Upper lobe of right lung (tissue), 1 donor: ENCODE data around the gene LTA. TPM values are rescaled to one million over a fixed set of nuclear protein-coding genes. Genes with fewer than 3 reads are reported as not detected.

ENCODE experiments used
- ATAC-seq: fragments of 200-7000 bp; cut with Tn5 transposase; one replicate; pipeline ENCODE4 v1.9.1; 2020; ENCODE audit warnings: mild to moderate bottlenecking, moderate library complexity
- DNase-seq: peaks from one replicate; pipeline ENCODE4 v3.0.0-alpha.2; 2020
- H3K27ac ChIP-seq: fragments of 200-600 bp; one replicate; pipeline ENCODE4 v1.8.0; 2022
- H3K27me3 ChIP-seq: fragments of 200-600 bp; one replicate; pipeline ENCODE4 v1.8.0; 2022; ENCODE audit warnings: mild to moderate bottlenecking
- H3K36me3 ChIP-seq: fragments of 200-600 bp; one replicate; pipeline ENCODE4 v1.8.0; 2022
- H3K4me1 ChIP-seq: fragments of 200-600 bp; one replicate; pipeline ENCODE4 v1.8.0; 2022
- H3K4me3 ChIP-seq: fragments of 200-600 bp; one replicate; pipeline ENCODE4 v1.8.0; 2022; ENCODE audit warnings: mild to moderate bottlenecking
- H3K9me3 ChIP-seq: fragments of 200-600 bp; one replicate; pipeline ENCODE4 v1.8.0; 2022
- intact Hi-C: fragments of 100-400 bp; cut with DNase I; formaldehyde crosslinking; loops from one replicate; pipeline ENCODE4 v1.11.0; 2022
- total RNA-seq: library from RNA; stranded (reverse); fragmentation: NEBNext Ultra II Directional; extraction: Animal tissue kit (Norgen Biotek cat#: 25700); gene quantifications from one replicate; pipeline ENCODE4 v1.2.1, GENCODE V29; 2021
- TF ChIP-seq, protein P1 (sequence below): fragments of 200-600 bp; IDR thresholded peaks from one replicate; pipeline ENCODE4 v1.8.0; 2022; ENCODE audit warnings: antibody characterized with exemption
- donor health status: DM: no; HTN: yes; CAD: no; lungs with severe emphysema.

LTA gene
- total RNA-seq, 1 donor from 2014 or later, result 0.46 TPM

- Histone ChIP-seq H3K9me3 (no peaks in the 10 kb centered on the region), H3K4me1 (peaks cover 22% of the 10 kb centered on the region), H3K27me3 (no peaks in the 10 kb centered on the region), H3K4me3 (no peak overlapping the region), H3K36me3 (peaks cover 19% of the 10 kb centered on the region), H3K27ac (no peak overlapping the region)
- DNase-seq, result no peak
- TF ChIP-seq, protein P1, sequence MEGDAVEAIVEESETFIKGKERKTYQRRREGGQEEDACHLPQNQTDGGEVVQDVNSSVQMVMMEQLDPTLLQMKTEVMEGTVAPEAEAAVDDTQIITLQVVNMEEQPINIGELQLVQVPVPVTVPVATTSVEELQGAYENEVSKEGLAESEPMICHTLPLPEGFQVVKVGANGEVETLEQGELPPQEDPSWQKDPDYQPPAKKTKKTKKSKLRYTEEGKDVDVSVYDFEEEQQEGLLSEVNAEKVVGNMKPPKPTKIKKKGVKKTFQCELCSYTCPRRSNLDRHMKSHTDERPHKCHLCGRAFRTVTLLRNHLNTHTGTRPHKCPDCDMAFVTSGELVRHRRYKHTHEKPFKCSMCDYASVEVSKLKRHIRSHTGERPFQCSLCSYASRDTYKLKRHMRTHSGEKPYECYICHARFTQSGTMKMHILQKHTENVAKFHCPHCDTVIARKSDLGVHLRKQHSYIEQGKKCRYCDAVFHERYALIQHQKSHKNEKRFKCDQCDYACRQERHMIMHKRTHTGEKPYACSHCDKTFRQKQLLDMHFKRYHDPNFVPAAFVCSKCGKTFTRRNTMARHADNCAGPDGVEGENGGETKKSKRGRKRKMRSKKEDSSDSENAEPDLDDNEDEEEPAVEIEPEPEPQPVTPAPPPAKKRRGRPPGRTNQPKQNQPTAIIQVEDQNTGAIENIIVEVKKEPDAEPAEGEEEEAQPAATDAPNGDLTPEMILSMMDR, result no peak
- intact Hi-C loops, result loop anchor here (5.0 kb wide), 1 partner anchor 52 kb away; no protein-coding TSS in a partner anchor
- ATAC-seq, result no peak
Measured at GRCh38 chr6:31545291-31545690, 26.8 kb upstream of the LTA start.

GRCh38 chr6:31546339-31546957 lies 25.6 kb upstream of the LTA start, which contains the start of gene ATP6V1G2:
TSS of gene ATP6V1G2 (minus strand) at chr6:31546608. CDS start at chr6:31546559, 49 bp downstream.
- peaks cover 25% of the 10 kb centered on the region for H3K36me3 ChIP-seq
- H3K27ac ChIP-seq, result peak within 1 kb of the TSS; percentile 89
- TF ChIP-seq, protein P1, result peak; percentile 91
- H3K9me3 ChIP-seq, result no peaks in the 10 kb centered on the region
- H3K4me3 ChIP-seq, result peak within 1 kb of the TSS; percentile 60
- H3K4me1 ChIP-seq, result peaks cover 18% of the 10 kb centered on the region
- H3K27me3 ChIP-seq, result no peaks in the 10 kb centered on the region
- ATAC-seq, result peak; percentile 83
- peak; percentile 92 for DNase-seq
- intact Hi-C loops, result loop anchor here (5.0 kb wide), 1 partner anchor 51 kb away; no protein-coding TSS in a partner anchor

GRCh38 chr6:31546958-31547726 lies 24.9 kb upstream of the LTA start, which contains the start of gene NFKBIL1:
TSS of gene NFKBIL1 (plus strand) at chr6:31547608. CDS start at chr6:31547695, 87 bp downstream.
- ATAC-seq (peak; percentile 96), DNase-seq (peak; percentile 95)
- peak within 1 kb of the TSS; percentile 89 for H3K27ac ChIP-seq
- H3K36me3 ChIP-seq, result peaks cover 25% of the 10 kb centered on the region
- TF ChIP-seq, protein P1, result no peak
- H3K9me3 ChIP-seq, result no peaks in the 10 kb centered on the region
- intact Hi-C loops, result loop anchor here (5.0 kb wide), 1 partner anchor 50 kb away; no protein-coding TSS in a partner anchor
- H3K27me3 ChIP-seq, result no peaks in the 10 kb centered on the region
- peak within 1 kb of the TSS; percentile 60 for H3K4me3 ChIP-seq
- peaks cover 18% of the 10 kb centered on the region for H3K4me1 ChIP-seq

DNA sequence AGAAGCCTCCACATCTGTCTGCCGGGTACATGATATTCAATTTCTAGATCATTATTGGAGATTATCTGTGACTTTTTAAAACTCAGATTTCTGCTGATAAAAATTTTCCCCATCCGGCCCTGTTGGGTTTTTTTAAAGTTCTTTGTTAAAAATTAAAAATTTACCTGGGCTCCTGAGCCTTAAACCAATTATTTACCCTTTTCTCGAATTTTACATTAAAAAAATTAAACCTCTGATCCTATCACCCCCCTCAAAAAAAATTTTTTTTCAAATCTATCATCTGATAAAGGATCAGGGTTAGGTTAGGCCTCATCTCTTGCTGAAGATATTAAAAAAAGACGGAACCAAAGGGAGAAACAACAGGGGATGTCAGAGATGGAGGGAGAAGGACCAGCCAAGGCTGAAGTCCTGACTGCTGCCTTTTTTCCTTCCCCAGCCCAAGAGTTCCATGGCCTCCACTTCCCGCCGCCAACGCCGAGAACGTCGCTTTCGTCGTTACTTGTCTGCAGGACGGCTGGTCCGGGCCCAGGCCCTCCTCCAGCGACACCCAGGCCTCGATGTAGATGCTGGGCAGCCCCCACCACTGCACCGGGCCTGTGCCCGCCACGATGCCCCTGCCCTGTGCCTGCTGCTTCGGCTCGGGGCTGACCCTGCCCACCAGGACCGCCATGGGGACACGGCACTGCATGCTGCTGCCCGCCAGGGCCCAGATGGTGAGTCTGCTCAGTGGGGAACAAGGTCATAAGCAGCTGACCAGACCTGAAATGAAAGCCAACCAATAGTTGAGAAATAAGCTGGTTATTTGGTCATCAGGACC lies 24.2 kb upstream of the LTA start:
- DNase-seq (peak; percentile 72), ATAC-seq (peak; percentile 2)
- intact Hi-C loops, result loop anchor here (5.0 kb wide), 1 partner anchor 49 kb away; no protein-coding TSS in a partner anchor
- Histone ChIP-seq H3K27ac (peak overlapping the region; percentile 89), H3K9me3 (no peaks in the 10 kb centered on the region), H3K4me1 (peaks cover 14% of the 10 kb centered on the region), H3K4me3 (peak overlapping the region; percentile 60), H3K36me3 (peaks cover 25% of the 10 kb centered on the region), H3K27me3 (no peaks in the 10 kb centered on the region)
- TF ChIP-seq, protein P1, result no peak

GRCh38 chr6:31548544-31548873 lies 23.6 kb upstream of the LTA start:
- intact Hi-C loops, result loop anchor here (5.0 kb wide), 1 partner anchor 49 kb away; no protein-coding TSS in a partner anchor
- TF ChIP-seq, protein P1, result no peak
- DNase-seq (no peak), ATAC-seq (no peak)
- Histone ChIP-seq H3K27ac (peak overlapping the region; percentile 89), H3K4me3 (peak overlapping the region; percentile 60), H3K9me3 (no peaks in the 10 kb centered on the region), H3K27me3 (no peaks in the 10 kb centered on the region), H3K4me1 (peaks cover 11% of the 10 kb centered on the region), H3K36me3 (peaks cover 31% of the 10 kb centered on the region)
